ENCODE data around the gene TRAM2. TPM values are rescaled to one million over a fixed set of nuclear protein-coding genes. Genes with fewer than 3 reads are reported as not detected.

The TRAM2 gene
- total RNA-seq, 1 donor from 2014 or later = 4.7 TPM

- Mint-ChIP-seq H3K36me3 (ENCODE audit: low read depth) (peaks cover 4% of the 10 kb centered on the region), H3K27ac (peak overlapping the region; percentile 46), H3K4me1 (ENCODE audit: low read depth) (peaks cover 37% of the 10 kb centered on the region), H3K27me3 (ENCODE audit: low read depth) (peaks cover 2% of the 10 kb centered on the region), H3K9me3 (no peaks in the 10 kb centered on the region), H3K4me3 (ENCODE audit: low read depth) (peak overlapping the region; percentile 85)
- peak; percentile 69 for DNase-seq (ENCODE audit: low spot score)
- intact Hi-C loops (cut with micrococcal nuclease) = loop anchor here (1.0 to 10.0 kb wide), 5 partner anchors 40 to 410 kb away; partner anchors contain the start of gene MCM3
Observed at GRCh38 chr6:52574709-52575501, 2.0 kb downstream of the TRAM2 start.

GRCh38 chr6:52573295-52573694 lies 3.6 kb downstream of the TRAM2 start:
- Mint-ChIP-seq H3K27me3 (ENCODE audit: low read depth) (no peaks in the 10 kb centered on the region), H3K9me3 (no peaks in the 10 kb centered on the region), H3K4me3 (ENCODE audit: low read depth) (no peak overlapping the region), H3K27ac (peak overlapping the region; percentile 12), H3K36me3 (ENCODE audit: low read depth) (peaks cover 4% of the 10 kb centered on the region), H3K4me1 (ENCODE audit: low read depth) (peaks cover 37% of the 10 kb centered on the region)
- intact Hi-C loops (cut with micrococcal nuclease) = loop anchor here (10.0 kb wide), 3 partner anchors 58 to 408 kb away; no protein-coding TSS in a partner anchor
- DNase-seq (ENCODE audit: low spot score) = no peak

GRCh38 chr6:52572536-52572935 lies 4.3 kb downstream of the TRAM2 start:
- Mint-ChIP-seq H3K9me3 (no peaks in the 10 kb centered on the region), H3K27me3 (ENCODE audit: low read depth) (no peaks in the 10 kb centered on the region), H3K4me1 (ENCODE audit: low read depth) (peaks cover 36% of the 10 kb centered on the region), H3K27ac (no peak overlapping the region), H3K4me3 (ENCODE audit: low read depth) (no peak overlapping the region), H3K36me3 (ENCODE audit: low read depth) (peaks cover 4% of the 10 kb centered on the region)
- intact Hi-C loops (cut with micrococcal nuclease) = loop anchor here (10.0 kb wide), 3 partner anchors 58 to 408 kb away; no protein-coding TSS in a partner anchor
- no peak for DNase-seq (ENCODE audit: low spot score)

GRCh38 chr6:52571099-52571755 lies 5.6 kb downstream of the TRAM2 start:
- H3K9me3 Mint-ChIP-seq = no peaks in the 10 kb centered on the region
- no peaks in the 10 kb centered on the region for H3K27me3 Mint-ChIP-seq (ENCODE audit: low read depth)
- H3K36me3 Mint-ChIP-seq (ENCODE audit: low read depth) = peaks cover 4% of the 10 kb centered on the region
- DNase-seq (ENCODE audit: low spot score) = no peak
- H3K4me3 Mint-ChIP-seq (ENCODE audit: low read depth) = no peak overlapping the region
- intact Hi-C loops (cut with micrococcal nuclease) = loop anchor here (10.0 kb wide), 3 partner anchors 56 to 406 kb away; no protein-coding TSS in a partner anchor
- no peak overlapping the region for H3K27ac Mint-ChIP-seq
- peaks cover 40% of the 10 kb centered on the region for H3K4me1 Mint-ChIP-seq (ENCODE audit: low read depth)

GRCh38 chr6:52570291-52570700 lies 6.6 kb downstream of the TRAM2 start:
- no peak overlapping the region for H3K4me3 Mint-ChIP-seq (ENCODE audit: low read depth)
- DNase-seq (ENCODE audit: low spot score) = no peak
- intact Hi-C loops (cut with micrococcal nuclease) = loop anchor here (10.0 kb wide), 3 partner anchors 55 to 405 kb away; no protein-coding TSS in a partner anchor
- H3K4me1 Mint-ChIP-seq (ENCODE audit: low read depth) = peaks cover 35% of the 10 kb centered on the region
- peaks cover 4% of the 10 kb centered on the region for H3K36me3 Mint-ChIP-seq (ENCODE audit: low read depth)
- no peaks in the 10 kb centered on the region for H3K9me3 Mint-ChIP-seq
- no peak overlapping the region for H3K27ac Mint-ChIP-seq
- H3K27me3 Mint-ChIP-seq (ENCODE audit: low read depth) = no peaks in the 10 kb centered on the region

GRCh38 chr6:52568320-52568719 lies 8.5 kb downstream of the TRAM2 start:
- DNase-seq (ENCODE audit: low spot score) = no peak
- Mint-ChIP-seq H3K27me3 (ENCODE audit: low read depth) (no peaks in the 10 kb centered on the region), H3K4me1 (ENCODE audit: low read depth) (peaks cover 24% of the 10 kb centered on the region), H3K4me3 (ENCODE audit: low read depth) (no peak overlapping the region), H3K36me3 (ENCODE audit: low read depth) (peaks cover 4% of the 10 kb centered on the region), H3K9me3 (no peaks in the 10 kb centered on the region), H3K27ac (no peak overlapping the region)
- intact Hi-C loops (cut with micrococcal nuclease) = no loop called here

GRCh38 chr6:52566853-52567279 lies 10.0 kb downstream of the TRAM2 start:
- Mint-ChIP-seq H3K4me3 (ENCODE audit: low read depth) (no peak overlapping the region), H3K27me3 (ENCODE audit: low read depth) (no peaks in the 10 kb centered on the region)

GRCh38 chr6:52566201-52566600 lies 10.7 kb downstream of the TRAM2 start:
- Mint-ChIP-seq H3K4me1 (ENCODE audit: low read depth) (peaks cover 16% of the 10 kb centered on the region), H3K27ac (no peak overlapping the region), H3K4me3 (ENCODE audit: low read depth) (no peak overlapping the region), H3K27me3 (ENCODE audit: low read depth) (no peaks in the 10 kb centered on the region), H3K9me3 (no peaks in the 10 kb centered on the region), H3K36me3 (ENCODE audit: low read depth) (no peaks in the 10 kb centered on the region)
- no peak for DNase-seq (ENCODE audit: low spot score)
- intact Hi-C loops (cut with micrococcal nuclease) = no loop called here

More at GRCh38 chr6:52566853-52567279, 10.0 kb downstream of the TRAM2 start:
- DNase-seq (ENCODE audit: low spot score) = no peak
- H3K4me1 Mint-ChIP-seq (ENCODE audit: low read depth) = peaks cover 16% of the 10 kb centered on the region
- no peak overlapping the region for H3K27ac Mint-ChIP-seq
- H3K9me3 Mint-ChIP-seq = no peaks in the 10 kb centered on the region
- intact Hi-C loops (cut with micrococcal nuclease) = no loop called here
- no peaks in the 10 kb centered on the region for H3K36me3 Mint-ChIP-seq (ENCODE audit: low read depth)

GRCh38 chr6:52564856-52565255 lies 12.0 kb downstream of the TRAM2 start:
- no peak overlapping the region for H3K4me3 Mint-ChIP-seq (ENCODE audit: low read depth)
- no peak for DNase-seq (ENCODE audit: low spot score)

GRCh38 chr6:52562911-52563310 lies 13.9 kb downstream of the TRAM2 start:
- no peaks in the 10 kb centered on the region for H3K27me3 Mint-ChIP-seq (ENCODE audit: low read depth)
- no peak overlapping the region for H3K27ac Mint-ChIP-seq
- no peak overlapping the region for H3K4me3 Mint-ChIP-seq (ENCODE audit: low read depth)
- no peaks in the 10 kb centered on the region for H3K9me3 Mint-ChIP-seq
- intact Hi-C loops (cut with micrococcal nuclease) = no loop called here
- H3K36me3 Mint-ChIP-seq (ENCODE audit: low read depth) = no peaks in the 10 kb centered on the region
- no peak for DNase-seq (ENCODE audit: low spot score)
- H3K4me1 Mint-ChIP-seq (ENCODE audit: low read depth) = peaks cover 20% of the 10 kb centered on the region

More at GRCh38 chr6:52564856-52565255, 12.0 kb downstream of the TRAM2 start:
- no peaks in the 10 kb centered on the region for H3K27me3 Mint-ChIP-seq (ENCODE audit: low read depth)
- H3K36me3 Mint-ChIP-seq (ENCODE audit: low read depth) = no peaks in the 10 kb centered on the region
- intact Hi-C loops (cut with micrococcal nuclease) = no loop called here
- H3K27ac Mint-ChIP-seq = no peak overlapping the region
- peaks cover 18% of the 10 kb centered on the region for H3K4me1 Mint-ChIP-seq (ENCODE audit: low read depth)
- no peaks in the 10 kb centered on the region for H3K9me3 Mint-ChIP-seq

- H3K27me3 Mint-ChIP-seq (ENCODE audit: low read depth) = no peaks in the 10 kb centered on the region
- H3K9me3 Mint-ChIP-seq = no peaks in the 10 kb centered on the region
- H3K4me3 Mint-ChIP-seq (ENCODE audit: low read depth) = no peak overlapping the region
- intact Hi-C loops (cut with micrococcal nuclease) = no loop called here
- DNase-seq (ENCODE audit: low spot score) = no peak
- no peak overlapping the region for H3K27ac Mint-ChIP-seq
- no peaks in the 10 kb centered on the region for H3K36me3 Mint-ChIP-seq (ENCODE audit: low read depth)
- H3K4me1 Mint-ChIP-seq (ENCODE audit: low read depth) = peaks cover 8% of the 10 kb centered on the region
Observed at GRCh38 chr6:52560462-52560861, 16.4 kb downstream of the TRAM2 start.

- Mint-ChIP-seq H3K4me3 (ENCODE audit: low read depth) (no peak overlapping the region), H3K27ac (no peak overlapping the region), H3K9me3 (no peaks in the 10 kb centered on the region), H3K27me3 (ENCODE audit: low read depth) (no peaks in the 10 kb centered on the region), H3K4me1 (ENCODE audit: low read depth) (peaks cover 5% of the 10 kb centered on the region), H3K36me3 (ENCODE audit: low read depth) (no peaks in the 10 kb centered on the region)
- intact Hi-C loops (cut with micrococcal nuclease) = no loop called here
- no peak for DNase-seq (ENCODE audit: low spot score)
Observed at GRCh38 chr6:52558266-52559000, 18.4 kb downstream of the TRAM2 start.

Data from activated T-helper 2 cell treated with anti-CD3 and anti-CD28 coated beads, Interferon-gamma antibody, Interleukin-2, Interleukin-4, amounts not matched to agents 10 μg/mL and 5 μg/mL and 100 μg/mL, durations not matched to agents 14 hours and 24 hours and 36 hours (primary cell).